ENCODE results near the gene LGI2. TPM values are rescaled to one million over a fixed set of nuclear protein-coding genes. Genes with fewer than 3 reads are reported as not detected.
A peak's percentile ranks its signal among the peaks of the same experiment; 100 is the strongest.

Gene LGI2
- total RNA-seq, 8 experiments from 2014 or later = 1.4 to 10.9 (median 7.5) TPM

DNA sequence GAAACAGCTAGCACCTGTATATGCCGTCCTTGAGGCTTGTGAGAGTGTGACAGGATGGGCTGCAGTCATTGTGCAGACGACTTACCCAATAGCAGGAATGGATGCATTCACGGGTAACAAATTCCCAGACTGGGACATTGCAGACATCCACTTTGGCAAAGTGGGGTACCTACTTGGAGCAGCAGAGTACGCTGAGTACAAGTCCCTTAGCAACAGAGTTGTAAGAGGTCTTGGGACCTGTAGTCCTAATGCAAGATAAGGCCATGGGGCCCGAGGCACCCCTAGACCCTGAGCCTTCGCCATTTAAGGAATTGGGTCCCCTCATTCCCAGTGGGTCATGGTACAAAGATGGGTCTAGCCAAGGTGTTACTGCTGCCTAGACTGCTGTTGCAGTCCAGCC, 62.5 kb downstream of the LGI2 start:
- in situ Hi-C loops (cut with MboI; ENCODE audit: low pct_unique_long_range_greater_than_20kb in 2 of 9, low sequenced_read_pairs in 9 of 9, unreplicated experiment in 9 of 9) = no loop called here
- no peak overlapping the region for H3K27ac ChIP-seq
- no peaks in the 10 kb centered on the region for H3K4me1 ChIP-seq (replicated peaks in 1 of 2)
- no peak for ATAC-seq (replicated peaks in 6 of 8)
- WGBS, 10 experiments = 8 to 100% (median 62%) methylated on average over 1 to 3 of the region's 6 CpGs; no CpG with 5 or more reads in 4 of the 10 experiments
- H3K4me3 ChIP-seq = no peak overlapping the region

DNA sequence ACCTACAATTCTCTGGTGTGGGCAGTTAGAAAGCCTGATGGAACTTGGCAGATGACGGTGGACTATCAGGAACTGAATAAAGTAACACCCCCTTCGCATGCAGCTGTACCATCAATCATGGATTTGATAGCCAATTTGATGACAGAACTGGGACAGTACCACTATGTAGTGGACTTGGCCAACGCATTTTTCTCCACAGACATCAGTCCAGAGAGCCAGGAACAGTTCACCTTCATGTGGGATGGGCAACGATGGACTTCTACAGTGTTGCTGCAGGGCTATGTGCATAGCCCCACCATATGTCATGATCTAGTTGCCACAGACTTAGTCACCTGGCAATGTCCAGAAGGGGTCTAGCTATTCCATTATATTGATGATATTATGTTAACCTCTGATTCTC, 63.4 kb downstream of the LGI2 start:
- 42 to 83% (median 73%) methylated on average over 1 to 4 of the region's 4 CpGs; no CpG with 5 or more reads in 6 of the 10 experiments for WGBS, 10 experiments
- Histone ChIP-seq H3K27ac (no peak overlapping the region), H3K4me1 (replicated peaks in 1 of 2) (no peaks in the 10 kb centered on the region), H3K4me3 (no peak overlapping the region)
- in situ Hi-C loops (cut with MboI; ENCODE audit: low pct_unique_long_range_greater_than_20kb in 2 of 9, low sequenced_read_pairs in 9 of 9, unreplicated experiment in 9 of 9) = no loop called here
- ATAC-seq (replicated peaks in 6 of 8) = no peak

GRCh38 chr4:24966076-24966475, 64.7 kb downstream of the LGI2 start:
- H3K27ac ChIP-seq = no peak overlapping the region
- ATAC-seq (replicated peaks in 6 of 8) = no peak
- H3K4me3 ChIP-seq = no peak overlapping the region
- in situ Hi-C loops (cut with MboI; ENCODE audit: low pct_unique_long_range_greater_than_20kb in 2 of 9, low sequenced_read_pairs in 9 of 9, unreplicated experiment in 9 of 9) = no loop called here
- no peaks in the 10 kb centered on the region for H3K4me1 ChIP-seq (replicated peaks in 1 of 2)
- WGBS, 10 experiments = 41 to 76% (median 55%) methylated on average over 4 to 7 of the region's 7 CpGs; no CpG with 5 or more reads in 6 of the 10 experiments

- WGBS, 10 experiments = 43 to 100% (median 81%) methylated on average over 1 to 8 of the region's 9 CpGs
- H3K27ac ChIP-seq = no peak overlapping the region
Measured at GRCh38 chr4:24965627-24966026, 65.1 kb downstream of the LGI2 start.

DNA sequence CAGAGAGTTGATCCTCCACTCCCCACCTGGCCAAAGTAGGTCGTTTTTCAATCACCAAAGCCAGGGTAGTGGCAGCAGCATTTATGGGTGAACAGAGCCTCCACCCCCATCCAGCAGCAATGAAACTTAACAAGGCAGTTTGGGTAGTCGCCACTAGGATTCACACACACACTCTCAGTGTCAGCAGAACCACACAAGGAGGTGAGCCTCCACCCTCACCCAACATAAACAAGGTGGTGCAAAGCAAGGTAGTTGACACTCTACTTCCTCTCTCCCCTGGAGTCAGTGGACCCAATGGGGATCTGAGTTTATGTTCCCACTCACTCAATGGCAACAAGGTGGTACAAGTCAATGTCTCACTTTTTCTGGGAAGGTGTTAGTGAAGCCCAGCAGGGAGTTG, 67.5 kb downstream of the LGI2 start:
- in situ Hi-C loops (cut with MboI; ENCODE audit: low pct_unique_long_range_greater_than_20kb in 2 of 9, low sequenced_read_pairs in 9 of 9, unreplicated experiment in 9 of 9) = no loop called here
- no peak for ATAC-seq (replicated peaks in 6 of 8)
- WGBS, 10 experiments = 9 to 50% (median 36%) methylated on average over 1 to 2 of the region's 2 CpGs; no CpG with 5 or more reads in 6 of the 10 experiments

More at GRCh38 chr4:24965627-24966026, 65.1 kb downstream of the LGI2 start:
- ATAC-seq (replicated peaks in 6 of 8) = no peak
- no peak overlapping the region for H3K4me3 ChIP-seq
- in situ Hi-C loops (cut with MboI; ENCODE audit: low pct_unique_long_range_greater_than_20kb in 2 of 9, low sequenced_read_pairs in 9 of 9, unreplicated experiment in 9 of 9) = no loop called here
- H3K4me1 ChIP-seq (replicated peaks in 1 of 2) = no peaks in the 10 kb centered on the region

DNA sequence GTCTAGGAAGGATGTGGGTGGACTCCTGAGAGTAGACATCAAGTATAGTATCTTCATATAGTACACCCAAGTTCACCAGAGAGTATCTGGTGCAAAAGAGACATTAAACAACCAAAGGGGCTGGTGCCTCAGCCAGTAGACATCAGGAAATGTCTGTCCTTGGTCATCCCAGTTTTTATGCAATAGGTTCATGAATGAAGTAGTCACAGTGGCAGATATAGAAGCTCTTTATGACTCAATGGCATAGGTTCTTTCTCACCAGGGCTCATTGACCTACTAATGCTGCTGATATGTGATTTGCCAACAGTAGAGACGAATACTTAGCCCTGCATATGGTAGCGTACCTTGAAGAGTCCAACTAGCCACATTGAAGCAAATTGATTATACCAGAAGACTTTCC, 72.9 kb downstream of the LGI2 start:
- no peaks in the 10 kb centered on the region for H3K4me1 ChIP-seq (replicated peaks in 1 of 2)
- no peak overlapping the region for H3K4me3 ChIP-seq
- in situ Hi-C loops (cut with MboI; ENCODE audit: low pct_unique_long_range_greater_than_20kb in 2 of 9, low sequenced_read_pairs in 9 of 9, unreplicated experiment in 9 of 9) = no loop called here
- no peak for ATAC-seq (replicated peaks in 6 of 8)
- WGBS, 10 experiments = 17 to 100% (median 58%) methylated on average over 1 to 2 of the region's 2 CpGs; no CpG with 5 or more reads in 4 of the 10 experiments
- no peak overlapping the region for H3K27ac ChIP-seq

More for the DNA sequence above, 67.5 kb downstream of the LGI2 start:
- Histone ChIP-seq H3K4me1 (replicated peaks in 1 of 2) (no peaks in the 10 kb centered on the region), H3K4me3 (no peak overlapping the region), H3K27ac (no peak overlapping the region)

GRCh38 chr4:24956763-24957162, 74.0 kb downstream of the LGI2 start:
- in situ Hi-C loops (cut with MboI; ENCODE audit: low pct_unique_long_range_greater_than_20kb in 2 of 9, low sequenced_read_pairs in 9 of 9, unreplicated experiment in 9 of 9) = no loop called here
- no peak overlapping the region for H3K4me3 ChIP-seq
- no peaks in the 10 kb centered on the region for H3K4me1 ChIP-seq (replicated peaks in 1 of 2)
- H3K27ac ChIP-seq = no peak overlapping the region
- 80 to 100% (median 97%) methylated on average over 1 to 2 of the region's 2 CpGs; no CpG with 5 or more reads in 2 of the 10 experiments for WGBS, 10 experiments
- ATAC-seq (replicated peaks in 6 of 8) = no peak

GRCh38 chr4:24956091-24956490, 74.7 kb downstream of the LGI2 start:
- 40 to 83% (median 62%) methylated on average over 1 to 2 of the region's 2 CpGs; no CpG with 5 or more reads in 5 of the 10 experiments for WGBS, 10 experiments
- no peak overlapping the region for H3K4me3 ChIP-seq
- in situ Hi-C loops (cut with MboI; ENCODE audit: low pct_unique_long_range_greater_than_20kb in 2 of 9, low sequenced_read_pairs in 9 of 9, unreplicated experiment in 9 of 9) = no loop called here
- ATAC-seq (replicated peaks in 6 of 8) = peak in 2 of 8 experiments; percentile 68 to 70
- H3K27ac ChIP-seq = no peak overlapping the region
- H3K4me1 ChIP-seq (replicated peaks in 1 of 2) = no peaks in the 10 kb centered on the region

- 0 to 100% (median 87%) methylated on average over 1 to 4 of the region's 4 CpGs; no CpG with 5 or more reads in 4 of the 10 experiments for WGBS, 10 experiments
- in situ Hi-C loops (cut with MboI; ENCODE audit: low pct_unique_long_range_greater_than_20kb in 2 of 9, low sequenced_read_pairs in 9 of 9, unreplicated experiment in 9 of 9) = no loop called here
- Histone ChIP-seq H3K4me1 (replicated peaks in 1 of 2) (no peaks in the 10 kb centered on the region), H3K4me3 (no peak overlapping the region), H3K27ac (no peak overlapping the region)
- ATAC-seq (replicated peaks in 6 of 8) = no peak
Measured at GRCh38 chr4:24952667-24953066, 78.1 kb downstream of the LGI2 start.

- ATAC-seq (replicated peaks in 6 of 8) = no peak
- H3K4me1 ChIP-seq (replicated peaks in 1 of 2) = no peaks in the 10 kb centered on the region
- in situ Hi-C loops (cut with MboI; ENCODE audit: low pct_unique_long_range_greater_than_20kb in 2 of 9, low sequenced_read_pairs in 9 of 9, unreplicated experiment in 9 of 9) = no loop called here
- H3K27ac ChIP-seq = no peak overlapping the region
- H3K4me3 ChIP-seq = no peak overlapping the region
Measured at GRCh38 chr4:24949970-24950369, 80.8 kb downstream of the LGI2 start.

Other genes with a start within 250 kb of the LGI2 start
- 1 to 10 TPM in 2 of 8 experiments, under 1 TPM in 4, not detected in 2; 0.14 to 2.0 (median 0.82) TPM for gene SOD3, start 235.4 kb downstream of the LGI2 start, total RNA-seq
- 10 to 100 TPM in 3 of 8 experiments, 1 to 10 TPM in 4, under 1 TPM in 1; 0.81 to 15.5 (median 7.3) TPM for gene CCDC149, start 117.9 kb downstream of the LGI2 start, total RNA-seq
- 10 to 100 TPM in 1 of 8 experiments, 1 to 10 TPM in 7; 5.0 to 13.3 (median 7.0) TPM for gene SEPSECS, start 129.5 kb upstream of the LGI2 start, total RNA-seq
- 10 to 100 TPM in 3 of 8 experiments, 1 to 10 TPM in 5; 3.5 to 15.9 (median 6.2) TPM for gene PI4K2B, start 203.1 kb upstream of the LGI2 start, total RNA-seq